GM23338 (cell line): ENCODE results near the gene MRPL32. TPM values are rescaled to one million over a fixed set of nuclear protein-coding genes. Genes with fewer than 3 reads are reported as not detected.

Source experiments
- ATAC-seq: fragments of 200-7000 bp; cut with Tn5 transposase; 3 replicates; pipeline ENCODE4 v1.9.1; 2020
- DNase-seq: peaks from one replicate; pipeline ENCODE4 v3.0.0-alpha.2; 2015; ENCODE audit warnings: low spot score
- H2AFZ ChIP-seq: fragments of 200-600 bp; sonication (generic); 2 replicates; pipeline ENCODE4 v1.8.0; 2016; ENCODE audit warnings: antibody characterized with exemption, mild to moderate bottlenecking, moderate library complexity
- H3F3A ChIP-seq: fragments of 200-600 bp; sonication (generic); replicated peaks from 2 replicates; pipeline ENCODE4 v1.8.0; 2017; ENCODE audit warnings: antibody characterized with exemption, mixed run types, low read depth
- H3K27ac ChIP-seq: fragments of 200-600 bp; sonication (generic); 2 replicates; pipeline ENCODE4 v1.6.1; 2016; ENCODE audit warnings: low read depth
- H3K27me3 ChIP-seq: fragments of 200-600 bp; sonication (generic); 2 replicates; pipeline ENCODE4 v1.8.0; 2016; ENCODE audit warnings: mild to moderate bottlenecking, mixed run types, moderate library complexity; ENCODE audit not compliant: insufficient read depth
- H3K36me3 ChIP-seq: fragments of 200-600 bp; sonication (generic); 2 replicates; pipeline ENCODE4 v1.8.0; 2016; ENCODE audit warnings: mild to moderate bottlenecking; ENCODE audit not compliant: insufficient read depth
- H3K4me1 ChIP-seq: fragments of 200-600 bp; sonication (generic); 2 replicates; pipeline ENCODE4 v1.8.0; 2016; ENCODE audit warnings: mild to moderate bottlenecking, moderate library complexity; ENCODE audit not compliant: insufficient read depth
- H3K4me2 ChIP-seq: fragments of 200-600 bp; sonication (generic); 2 replicates; pipeline ENCODE4 v1.7.1; 2017; ENCODE audit warnings: mixed run types
- H3K4me3 ChIP-seq: fragments of 200-600 bp; sonication (generic); 2 replicates; pipeline ENCODE4 v1.6.1; 2016; ENCODE audit warnings: mixed run types
- H3K79me2 ChIP-seq: fragments of 200-600 bp; sonication (generic); replicated peaks from 2 replicates; pipeline ENCODE4 v1.8.0; 2017; ENCODE audit warnings: mild to moderate bottlenecking; ENCODE audit not compliant: insufficient read depth
- H3K9me2 ChIP-seq: fragments of 200-600 bp; sonication (generic); 2 replicates; pipeline ENCODE4 v1.8.0; 2017; ENCODE audit not compliant: insufficient read depth
- H4K20me1 ChIP-seq: fragments of 200-600 bp; sonication (generic); replicated peaks from 2 replicates; pipeline ENCODE4 v1.8.0; 2017; ENCODE audit warnings: mild to moderate bottlenecking; ENCODE audit not compliant: insufficient read depth
- H3K27ac Mint-ChIP-seq: 2 replicates; pipeline ENCODE4 v1.8.0; 2020; ENCODE audit warnings: inconsistent platforms, mild to moderate bottlenecking, moderate library complexity, mixed read lengths
- H3K27me3 Mint-ChIP-seq: 3 replicates; pipeline ENCODE4 v1.8.0; 2022; ENCODE audit warnings: low read depth, mild to moderate bottlenecking, moderate library complexity, mixed read lengths, inconsistent platforms; ENCODE audit not compliant: insufficient read depth, poor library complexity
- H3K36me3 Mint-ChIP-seq: 3 replicates; pipeline ENCODE4 v1.8.0; 2021; ENCODE audit warnings: low read depth, mild to moderate bottlenecking, inconsistent platforms, moderate library complexity, mixed read lengths
- H3K4me1 Mint-ChIP-seq: 3 replicates; pipeline ENCODE4 v1.8.0; 2020; ENCODE audit warnings: mild to moderate bottlenecking, inconsistent platforms, mixed read lengths
- H3K4me3 Mint-ChIP-seq: 3 replicates; pipeline ENCODE4 v1.8.0; 2021; ENCODE audit warnings: moderate library complexity, mild to moderate bottlenecking, inconsistent platforms, mixed read lengths
- H3K9me3 Mint-ChIP-seq: 3 replicates; pipeline ENCODE4 v1.8.0; 2020; ENCODE audit warnings: moderate library complexity, mild to moderate bottlenecking, inconsistent platforms, mixed read lengths
- CREB1 ChIP-seq: fragments of 250-450 bp; sonication (Bioruptor Pico); IDR thresholded peaks from 2 replicates; pipeline ENCODE4 v1.5.0; 2020; ENCODE audit warnings: low read depth, mild to moderate bottlenecking, moderate library complexity
- JUNB ChIP-seq: IDR thresholded peaks from one replicate; pipeline ENCODE4 v1.6.1; 2016; ENCODE audit warnings: antibody characterized with exemption; ENCODE audit not compliant: unreplicated experiment
- NANOG ChIP-seq: IDR thresholded peaks from 2 replicates; pipeline ENCODE4 v1.6.1; 2016; ENCODE audit warnings: antibody characterized with exemption, borderline replicate concordance
- POLR2AphosphoS5 ChIP-seq: IDR thresholded peaks from 2 replicates; pipeline ENCODE4 v1.6.1; 2016; ENCODE audit warnings: antibody characterized with exemption, low read depth
- ZNF114 ChIP-seq: fragments of 250-450 bp; sonication (Bioruptor Pico); IDR thresholded peaks from 2 replicates; pipeline ENCODE4 v1.5.0; 2020; ENCODE audit warnings: mild to moderate bottlenecking, moderate library complexity
- ZNF331 ChIP-seq: fragments of 250-450 bp; sonication (Bioruptor Pico); IDR thresholded peaks from 2 replicates; pipeline ENCODE4 v1.5.0; 2020; ENCODE audit warnings: low read depth, mild to moderate bottlenecking, moderate library complexity
- polyA plus RNA-seq: library from polyadenylated mRNA; unstranded; fragments of >200 nt; fragmentation: Nextera tagmentation; extraction: Ambion mirVana; gene quantifications from 2 replicates; pipeline ENCODE4 v1.2.1, GENCODE V29; 2016
- total RNA-seq: library from RNA; depleted of rRNA; stranded (reverse); fragments of >200 nt; shearing (Covaris generic); gene quantifications from 2 replicates; pipeline ENCODE4 v1.2.3, GENCODE V29; 2014
- TF ChIP-seq, protein P1 (sequence below), 2 experiments: fragments of 200-600 bp in 1 of 2; sonication (generic) in 1 of 2; conservative IDR thresholded peaks; 2 replicates each; pipeline versions ENCODE4 v1.5.1 to v1.6.1; 2016 to 2017; ENCODE audit warnings: antibody characterized with exemption in 2 of 2, low read depth in 2 of 2, mild to moderate bottlenecking in 2 of 2, moderate library complexity in 1 of 2
- TF ChIP-seq, protein P2 (sequence below): IDR thresholded peaks from 2 replicates; pipeline ENCODE4 v1.6.1; 2016; ENCODE audit warnings: antibody characterized with exemption
- TF ChIP-seq, protein P3 (sequence below): fragments of 250-450 bp; sonication (Bioruptor Pico); IDR thresholded peaks from 2 replicates; pipeline ENCODE4 v1.5.0; 2020; ENCODE audit warnings: mild to moderate bottlenecking, moderate library complexity
- TF ChIP-seq, protein P4 (sequence below): IDR thresholded peaks from one replicate; pipeline ENCODE4 v1.6.1; 2018; ENCODE audit warnings: antibody characterized with exemption; ENCODE audit not compliant: unreplicated experiment

The MRPL32 gene
- total and polyA plus RNA-seq, 2 experiments from 2014 or later = 93.4 to 303 TPM

DNA sequence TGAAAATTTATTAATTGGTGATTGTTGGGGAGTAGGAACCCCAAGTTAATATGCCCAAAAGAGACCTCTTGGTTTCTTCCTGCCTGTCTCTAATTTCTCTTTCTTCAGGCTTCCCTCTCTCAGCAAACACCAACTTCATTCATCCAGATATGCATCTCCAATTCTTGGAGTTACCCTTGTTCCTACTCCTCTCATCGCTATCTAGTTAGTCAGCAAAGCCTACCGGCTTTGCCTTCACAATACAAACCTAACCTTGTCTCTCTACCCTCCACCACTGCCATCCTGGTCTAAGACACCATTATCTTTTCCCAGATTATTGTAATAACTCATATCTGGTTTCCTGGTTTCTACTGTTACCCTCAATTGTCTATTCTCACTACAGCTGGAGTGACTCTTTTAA is 47.9 kb downstream of the MRPL32 start:
- DNase-seq = no peak
- Histone ChIP-seq H2AFZ (no peak overlapping the region), H3K27me3 (no peaks in the 10 kb centered on the region), H3K79me2 (no peaks in the 10 kb centered on the region), H3K4me1 (no peaks in the 10 kb centered on the region), H3K36me3 (no peaks in the 10 kb centered on the region), H3K27ac (no peak overlapping the region), H3K4me3 (no peak overlapping the region), H3K9me2 (peaks cover 4% of the 10 kb centered on the region; the same call in 1 of the 2 replicates), H3F3A (no peaks in the 10 kb centered on the region), H3K4me2 (no peak overlapping the region), H4K20me1 (no peaks in the 10 kb centered on the region)
- Mint-ChIP-seq H3K36me3 (no peaks in the 10 kb centered on the region), H3K27ac (no peak overlapping the region), H3K4me3 (no peak overlapping the region), H3K27me3 (peaks cover 2% of the 10 kb centered on the region), H3K4me1 (no peaks in the 10 kb centered on the region), H3K9me3 (peaks cover 5% of the 10 kb centered on the region; the same call in 2 of the 3 replicates)
- ATAC-seq = no peak
- TF ChIP-seq, protein P1, sequence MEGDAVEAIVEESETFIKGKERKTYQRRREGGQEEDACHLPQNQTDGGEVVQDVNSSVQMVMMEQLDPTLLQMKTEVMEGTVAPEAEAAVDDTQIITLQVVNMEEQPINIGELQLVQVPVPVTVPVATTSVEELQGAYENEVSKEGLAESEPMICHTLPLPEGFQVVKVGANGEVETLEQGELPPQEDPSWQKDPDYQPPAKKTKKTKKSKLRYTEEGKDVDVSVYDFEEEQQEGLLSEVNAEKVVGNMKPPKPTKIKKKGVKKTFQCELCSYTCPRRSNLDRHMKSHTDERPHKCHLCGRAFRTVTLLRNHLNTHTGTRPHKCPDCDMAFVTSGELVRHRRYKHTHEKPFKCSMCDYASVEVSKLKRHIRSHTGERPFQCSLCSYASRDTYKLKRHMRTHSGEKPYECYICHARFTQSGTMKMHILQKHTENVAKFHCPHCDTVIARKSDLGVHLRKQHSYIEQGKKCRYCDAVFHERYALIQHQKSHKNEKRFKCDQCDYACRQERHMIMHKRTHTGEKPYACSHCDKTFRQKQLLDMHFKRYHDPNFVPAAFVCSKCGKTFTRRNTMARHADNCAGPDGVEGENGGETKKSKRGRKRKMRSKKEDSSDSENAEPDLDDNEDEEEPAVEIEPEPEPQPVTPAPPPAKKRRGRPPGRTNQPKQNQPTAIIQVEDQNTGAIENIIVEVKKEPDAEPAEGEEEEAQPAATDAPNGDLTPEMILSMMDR (conservative IDR thresholded peaks at IDR 0.05; ENCODE audit: low read depth in 2 of 2) = no peak
- TF ChIP-seq JUNB (no peak), CREB1 (CRISPR knock-in tag) (no peak), ZNF331 (CRISPR knock-in tag) (no peak), ZNF114 (no peak), NANOG (no peak), POLR2AphosphoS5 (no peak)
- TF ChIP-seq, protein P2, sequence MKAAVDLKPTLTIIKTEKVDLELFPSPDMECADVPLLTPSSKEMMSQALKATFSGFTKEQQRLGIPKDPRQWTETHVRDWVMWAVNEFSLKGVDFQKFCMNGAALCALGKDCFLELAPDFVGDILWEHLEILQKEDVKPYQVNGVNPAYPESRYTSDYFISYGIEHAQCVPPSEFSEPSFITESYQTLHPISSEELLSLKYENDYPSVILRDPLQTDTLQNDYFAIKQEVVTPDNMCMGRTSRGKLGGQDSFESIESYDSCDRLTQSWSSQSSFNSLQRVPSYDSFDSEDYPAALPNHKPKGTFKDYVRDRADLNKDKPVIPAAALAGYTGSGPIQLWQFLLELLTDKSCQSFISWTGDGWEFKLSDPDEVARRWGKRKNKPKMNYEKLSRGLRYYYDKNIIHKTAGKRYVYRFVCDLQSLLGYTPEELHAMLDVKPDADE = no peak
- TF ChIP-seq, protein P3, sequence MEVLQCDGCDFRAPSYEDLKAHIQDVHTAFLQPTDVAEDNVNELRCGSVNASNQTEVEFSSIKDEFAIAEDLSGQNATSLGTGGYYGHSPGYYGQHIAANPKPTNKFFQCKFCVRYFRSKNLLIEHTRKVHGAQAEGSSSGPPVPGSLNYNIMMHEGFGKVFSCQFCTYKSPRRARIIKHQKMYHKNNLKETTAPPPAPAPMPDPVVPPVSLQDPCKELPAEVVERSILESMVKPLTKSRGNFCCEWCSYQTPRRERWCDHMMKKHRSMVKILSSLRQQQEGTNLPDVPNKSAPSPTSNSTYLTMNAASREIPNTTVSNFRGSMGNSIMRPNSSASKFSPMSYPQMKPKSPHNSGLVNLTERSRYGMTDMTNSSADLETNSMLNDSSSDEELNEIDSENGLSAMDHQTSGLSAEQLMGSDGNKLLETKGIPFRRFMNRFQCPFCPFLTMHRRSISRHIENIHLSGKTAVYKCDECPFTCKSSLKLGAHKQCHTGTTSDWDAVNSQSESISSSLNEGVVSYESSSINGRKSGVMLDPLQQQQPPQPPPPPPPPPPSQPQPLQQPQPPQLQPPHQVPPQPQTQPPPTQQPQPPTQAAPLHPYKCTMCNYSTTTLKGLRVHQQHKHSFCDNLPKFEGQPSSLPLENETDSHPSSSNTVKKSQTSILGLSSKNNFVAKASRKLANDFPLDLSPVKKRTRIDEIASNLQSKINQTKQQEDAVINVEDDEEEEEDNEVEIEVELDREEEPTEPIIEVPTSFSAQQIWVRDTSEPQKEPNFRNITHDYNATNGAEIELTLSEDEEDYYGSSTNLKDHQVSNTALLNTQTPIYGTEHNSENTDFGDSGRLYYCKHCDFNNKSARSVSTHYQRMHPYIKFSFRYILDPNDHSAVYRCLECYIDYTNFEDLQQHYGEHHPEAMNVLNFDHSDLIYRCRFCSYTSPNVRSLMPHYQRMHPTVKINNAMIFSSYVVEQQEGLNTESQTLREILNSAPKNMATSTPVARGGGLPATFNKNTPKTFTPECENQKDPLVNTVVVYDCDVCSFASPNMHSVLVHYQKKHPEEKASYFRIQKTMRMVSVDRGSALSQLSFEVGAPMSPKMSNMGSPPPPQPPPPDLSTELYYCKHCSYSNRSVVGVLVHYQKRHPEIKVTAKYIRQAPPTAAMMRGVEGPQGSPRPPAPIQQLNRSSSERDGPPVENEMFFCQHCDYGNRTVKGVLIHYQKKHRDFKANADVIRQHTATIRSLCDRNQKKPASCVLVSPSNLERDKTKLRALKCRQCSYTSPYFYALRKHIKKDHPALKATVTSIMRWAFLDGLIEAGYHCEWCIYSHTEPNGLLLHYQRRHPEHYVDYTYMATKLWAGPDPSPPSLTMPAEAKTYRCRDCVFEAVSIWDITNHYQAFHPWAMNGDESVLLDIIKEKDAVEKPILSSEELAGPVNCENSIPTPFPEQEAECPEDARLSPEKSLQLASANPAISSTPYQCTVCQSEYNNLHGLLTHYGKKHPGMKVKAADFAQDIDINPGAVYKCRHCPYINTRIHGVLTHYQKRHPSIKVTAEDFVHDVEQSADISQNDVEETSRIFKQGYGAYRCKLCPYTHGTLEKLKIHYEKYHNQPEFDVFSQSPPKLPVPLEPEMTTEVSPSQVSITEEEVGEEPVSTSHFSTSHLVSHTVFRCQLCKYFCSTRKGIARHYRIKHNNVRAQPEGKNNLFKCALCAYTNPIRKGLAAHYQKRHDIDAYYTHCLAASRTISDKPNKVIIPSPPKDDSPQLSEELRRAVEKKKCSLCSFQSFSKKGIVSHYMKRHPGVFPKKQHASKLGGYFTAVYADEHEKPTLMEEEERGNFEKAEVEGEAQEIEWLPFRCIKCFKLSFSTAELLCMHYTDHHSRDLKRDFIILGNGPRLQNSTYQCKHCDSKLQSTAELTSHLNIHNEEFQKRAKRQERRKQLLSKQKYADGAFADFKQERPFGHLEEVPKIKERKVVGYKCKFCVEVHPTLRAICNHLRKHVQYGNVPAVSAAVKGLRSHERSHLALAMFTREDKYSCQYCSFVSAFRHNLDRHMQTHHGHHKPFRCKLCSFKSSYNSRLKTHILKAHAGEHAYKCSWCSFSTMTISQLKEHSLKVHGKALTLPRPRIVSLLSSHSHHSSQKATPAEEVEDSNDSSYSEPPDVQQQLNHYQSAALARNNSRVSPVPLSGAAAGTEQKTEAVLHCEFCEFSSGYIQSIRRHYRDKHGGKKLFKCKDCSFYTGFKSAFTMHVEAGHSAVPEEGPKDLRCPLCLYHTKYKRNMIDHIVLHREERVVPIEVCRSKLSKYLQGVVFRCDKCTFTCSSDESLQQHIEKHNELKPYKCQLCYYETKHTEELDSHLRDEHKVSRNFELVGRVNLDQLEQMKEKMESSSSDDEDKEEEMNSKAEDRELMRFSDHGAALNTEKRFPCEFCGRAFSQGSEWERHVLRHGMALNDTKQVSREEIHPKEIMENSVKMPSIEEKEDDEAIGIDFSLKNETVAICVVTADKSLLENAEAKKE (CRISPR knock-in tag) = no peak
- TF ChIP-seq, protein P4, sequence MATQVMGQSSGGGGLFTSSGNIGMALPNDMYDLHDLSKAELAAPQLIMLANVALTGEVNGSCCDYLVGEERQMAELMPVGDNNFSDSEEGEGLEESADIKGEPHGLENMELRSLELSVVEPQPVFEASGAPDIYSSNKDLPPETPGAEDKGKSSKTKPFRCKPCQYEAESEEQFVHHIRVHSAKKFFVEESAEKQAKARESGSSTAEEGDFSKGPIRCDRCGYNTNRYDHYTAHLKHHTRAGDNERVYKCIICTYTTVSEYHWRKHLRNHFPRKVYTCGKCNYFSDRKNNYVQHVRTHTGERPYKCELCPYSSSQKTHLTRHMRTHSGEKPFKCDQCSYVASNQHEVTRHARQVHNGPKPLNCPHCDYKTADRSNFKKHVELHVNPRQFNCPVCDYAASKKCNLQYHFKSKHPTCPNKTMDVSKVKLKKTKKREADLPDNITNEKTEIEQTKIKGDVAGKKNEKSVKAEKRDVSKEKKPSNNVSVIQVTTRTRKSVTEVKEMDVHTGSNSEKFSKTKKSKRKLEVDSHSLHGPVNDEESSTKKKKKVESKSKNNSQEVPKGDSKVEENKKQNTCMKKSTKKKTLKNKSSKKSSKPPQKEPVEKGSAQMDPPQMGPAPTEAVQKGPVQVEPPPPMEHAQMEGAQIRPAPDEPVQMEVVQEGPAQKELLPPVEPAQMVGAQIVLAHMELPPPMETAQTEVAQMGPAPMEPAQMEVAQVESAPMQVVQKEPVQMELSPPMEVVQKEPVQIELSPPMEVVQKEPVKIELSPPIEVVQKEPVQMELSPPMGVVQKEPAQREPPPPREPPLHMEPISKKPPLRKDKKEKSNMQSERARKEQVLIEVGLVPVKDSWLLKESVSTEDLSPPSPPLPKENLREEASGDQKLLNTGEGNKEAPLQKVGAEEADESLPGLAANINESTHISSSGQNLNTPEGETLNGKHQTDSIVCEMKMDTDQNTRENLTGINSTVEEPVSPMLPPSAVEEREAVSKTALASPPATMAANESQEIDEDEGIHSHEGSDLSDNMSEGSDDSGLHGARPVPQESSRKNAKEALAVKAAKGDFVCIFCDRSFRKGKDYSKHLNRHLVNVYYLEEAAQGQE = no peak
